Measurements from ENCODE around the gene CDH23.

Gene CDH23

GRCh38 chr10:71448146-71448545 is 51.4 kb downstream of the CDH23 start:
- H3K27me3 ChIP-seq (ENCODE audit: insufficient read depth, low read length): no peaks in the 10 kb centered on the region
- H3K9me3 ChIP-seq (ENCODE audit: insufficient read depth, low read depth, low read length): no peaks in the 10 kb centered on the region
- no peaks in the 10 kb centered on the region for H3K36me3 ChIP-seq (ENCODE audit: insufficient read depth, low read depth, low read length)

GRCh38 chr10:71449026-71449425 is 52.3 kb downstream of the CDH23 start:
- H3K9me3 ChIP-seq (ENCODE audit: insufficient read depth, low read depth, low read length): no peaks in the 10 kb centered on the region
- no peaks in the 10 kb centered on the region for H3K27me3 ChIP-seq (ENCODE audit: insufficient read depth, low read length)
- H3K4me1 ChIP-seq (ENCODE audit: insufficient read depth, low read length): no peaks in the 10 kb centered on the region; the same call in 1 of the 2 replicates
- H3K27ac ChIP-seq (ENCODE audit: low read length): no peak overlapping the region
- H3K36me3 ChIP-seq (ENCODE audit: insufficient read depth, low read depth, low read length): no peaks in the 10 kb centered on the region
- no peak overlapping the region for H3K9ac ChIP-seq (ENCODE audit: low read depth, low read length)
- no peak overlapping the region for H3K4me3 ChIP-seq (ENCODE audit: low read length)

More at GRCh38 chr10:71448146-71448545, 51.4 kb downstream of the CDH23 start:
- no peak overlapping the region for H3K27ac ChIP-seq (ENCODE audit: low read length)
- no peaks in the 10 kb centered on the region; the same call in 1 of the 2 replicates for H3K4me1 ChIP-seq (ENCODE audit: insufficient read depth, low read length)
- no peak overlapping the region for H3K9ac ChIP-seq (ENCODE audit: low read depth, low read length)
- no peak overlapping the region for H3K4me3 ChIP-seq (ENCODE audit: low read length)

- no peaks in the 10 kb centered on the region for H3K36me3 ChIP-seq (ENCODE audit: insufficient read depth, low read depth, low read length)
- no peak overlapping the region for H3K9ac ChIP-seq (ENCODE audit: low read depth, low read length)
- H3K4me3 ChIP-seq (ENCODE audit: low read length): no peak overlapping the region
- H3K27ac ChIP-seq (ENCODE audit: low read length): no peak overlapping the region
- no peaks in the 10 kb centered on the region for H3K4me1 ChIP-seq (ENCODE audit: insufficient read depth, low read length)
- no peaks in the 10 kb centered on the region for H3K9me3 ChIP-seq (ENCODE audit: insufficient read depth, low read depth, low read length)
- no peaks in the 10 kb centered on the region for H3K27me3 ChIP-seq (ENCODE audit: insufficient read depth, low read length)
These were observed 55.0 kb downstream of the CDH23 start for GRCh38 chr10:71451754-71452153.

- Histone ChIP-seq H3K4me3 (ENCODE audit: low read length) (no peak overlapping the region), H3K4me1 (ENCODE audit: insufficient read depth, low read length) (no peaks in the 10 kb centered on the region), H3K36me3 (ENCODE audit: insufficient read depth, low read depth, low read length) (no peaks in the 10 kb centered on the region), H3K27ac (ENCODE audit: low read length) (no peak overlapping the region), H3K9ac (ENCODE audit: low read depth, low read length) (no peak overlapping the region), H3K9me3 (ENCODE audit: insufficient read depth, low read depth, low read length) (no peaks in the 10 kb centered on the region), H3K27me3 (ENCODE audit: insufficient read depth, low read length) (no peaks in the 10 kb centered on the region)
These were observed 56.5 kb downstream of the CDH23 start for GRCh38 chr10:71453186-71453585.

GRCh38 chr10:71454347-71454746 is 57.6 kb downstream of the CDH23 start:
- Histone ChIP-seq H3K4me1 (ENCODE audit: insufficient read depth, low read length) (no peaks in the 10 kb centered on the region), H3K4me3 (ENCODE audit: low read length) (no peak overlapping the region), H3K36me3 (ENCODE audit: insufficient read depth, low read depth, low read length) (no peaks in the 10 kb centered on the region), H3K9me3 (ENCODE audit: insufficient read depth, low read depth, low read length) (no peaks in the 10 kb centered on the region), H3K27me3 (ENCODE audit: insufficient read depth, low read length) (no peaks in the 10 kb centered on the region), H3K27ac (ENCODE audit: low read length) (no peak overlapping the region), H3K9ac (ENCODE audit: low read depth, low read length) (no peak overlapping the region)

- Histone ChIP-seq H3K36me3 (ENCODE audit: insufficient read depth, low read depth, low read length) (no peaks in the 10 kb centered on the region), H3K4me1 (ENCODE audit: insufficient read depth, low read length) (no peaks in the 10 kb centered on the region), H3K9ac (ENCODE audit: low read depth, low read length) (no peak overlapping the region), H3K4me3 (ENCODE audit: low read length) (no peak overlapping the region), H3K9me3 (ENCODE audit: insufficient read depth, low read depth, low read length) (no peaks in the 10 kb centered on the region), H3K27ac (ENCODE audit: low read length) (no peak overlapping the region), H3K27me3 (ENCODE audit: insufficient read depth, low read length) (no peaks in the 10 kb centered on the region)
These were observed 58.3 kb downstream of the CDH23 start for GRCh38 chr10:71455035-71455434.

- Histone ChIP-seq H3K27ac (ENCODE audit: low read length) (no peak overlapping the region), H3K9me3 (ENCODE audit: insufficient read depth, low read depth, low read length) (no peaks in the 10 kb centered on the region), H3K27me3 (ENCODE audit: insufficient read depth, low read length) (no peaks in the 10 kb centered on the region), H3K9ac (ENCODE audit: low read depth, low read length) (no peak overlapping the region), H3K4me3 (ENCODE audit: low read length) (no peak overlapping the region), H3K36me3 (ENCODE audit: insufficient read depth, low read depth, low read length) (no peaks in the 10 kb centered on the region), H3K4me1 (ENCODE audit: insufficient read depth, low read length) (no peaks in the 10 kb centered on the region)
These were observed 59.9 kb downstream of the CDH23 start for GRCh38 chr10:71456631-71457030.

GRCh38 chr10:71457908-71458307 is 61.2 kb downstream of the CDH23 start:
- Histone ChIP-seq H3K4me3 (ENCODE audit: low read length) (no peak overlapping the region), H3K9ac (ENCODE audit: low read depth, low read length) (no peak overlapping the region), H3K36me3 (ENCODE audit: insufficient read depth, low read depth, low read length) (no peaks in the 10 kb centered on the region), H3K27ac (ENCODE audit: low read length) (no peak overlapping the region), H3K4me1 (ENCODE audit: insufficient read depth, low read length) (no peaks in the 10 kb centered on the region), H3K27me3 (ENCODE audit: insufficient read depth, low read length) (no peaks in the 10 kb centered on the region), H3K9me3 (ENCODE audit: insufficient read depth, low read depth, low read length) (no peaks in the 10 kb centered on the region)

- no peak overlapping the region for H3K9ac ChIP-seq (ENCODE audit: low read depth, low read length)
- H3K4me1 ChIP-seq (ENCODE audit: insufficient read depth, low read length): no peaks in the 10 kb centered on the region
- H3K4me3 ChIP-seq (ENCODE audit: low read length): no peak overlapping the region
- H3K27ac ChIP-seq (ENCODE audit: low read length): no peak overlapping the region
- H3K36me3 ChIP-seq (ENCODE audit: insufficient read depth, low read depth, low read length): no peaks in the 10 kb centered on the region
- H3K27me3 ChIP-seq (ENCODE audit: insufficient read depth, low read length): no peaks in the 10 kb centered on the region
- no peaks in the 10 kb centered on the region for H3K9me3 ChIP-seq (ENCODE audit: insufficient read depth, low read depth, low read length)
These were observed 61.7 kb downstream of the CDH23 start for GRCh38 chr10:71458387-71458786.

GRCh38 chr10:71459513-71459912 is 62.8 kb downstream of the CDH23 start:
- Histone ChIP-seq H3K27me3 (ENCODE audit: insufficient read depth, low read length) (no peaks in the 10 kb centered on the region), H3K9ac (ENCODE audit: low read depth, low read length) (no peak overlapping the region), H3K36me3 (ENCODE audit: insufficient read depth, low read depth, low read length) (no peaks in the 10 kb centered on the region), H3K9me3 (ENCODE audit: insufficient read depth, low read depth, low read length) (no peaks in the 10 kb centered on the region), H3K4me1 (ENCODE audit: insufficient read depth, low read length) (no peaks in the 10 kb centered on the region), H3K27ac (ENCODE audit: low read length) (no peak overlapping the region), H3K4me3 (ENCODE audit: low read length) (no peak overlapping the region)

GRCh38 chr10:71460615-71461014 is 63.9 kb downstream of the CDH23 start:
- Histone ChIP-seq H3K36me3 (ENCODE audit: insufficient read depth, low read depth, low read length) (no peaks in the 10 kb centered on the region), H3K9me3 (ENCODE audit: insufficient read depth, low read depth, low read length) (no peaks in the 10 kb centered on the region), H3K27ac (ENCODE audit: low read length) (no peak overlapping the region), H3K4me3 (ENCODE audit: low read length) (no peak overlapping the region), H3K27me3 (ENCODE audit: insufficient read depth, low read length) (no peaks in the 10 kb centered on the region), H3K4me1 (ENCODE audit: insufficient read depth, low read length) (no peaks in the 10 kb centered on the region), H3K9ac (ENCODE audit: low read depth, low read length) (no peak overlapping the region)

- no peaks in the 10 kb centered on the region for H3K27me3 ChIP-seq (ENCODE audit: insufficient read depth, low read length)
These were observed 64.7 kb downstream of the CDH23 start for GRCh38 chr10:71461457-71461856.

More at GRCh38 chr10:71461457-71461856, 64.7 kb downstream of the CDH23 start:
- no peak overlapping the region for H3K27ac ChIP-seq (ENCODE audit: low read length)
- no peak overlapping the region for H3K4me3 ChIP-seq (ENCODE audit: low read length)
- no peaks in the 10 kb centered on the region for H3K9me3 ChIP-seq (ENCODE audit: insufficient read depth, low read depth, low read length)
- H3K4me1 ChIP-seq (ENCODE audit: insufficient read depth, low read length): no peaks in the 10 kb centered on the region
- H3K9ac ChIP-seq (ENCODE audit: low read depth, low read length): no peak overlapping the region
- H3K36me3 ChIP-seq (ENCODE audit: insufficient read depth, low read depth, low read length): no peaks in the 10 kb centered on the region

Data from iPS-20b (cell line).